Astrocyte (in vitro differentiated cells and primary cell): ENCODE data around the gene BMPER. TPM values are rescaled to one million over a fixed set of nuclear protein-coding genes. Genes with fewer than 3 reads are reported as not detected.

Experiments used
- DNase-seq: peaks from one replicate; pipeline ENCODE4 v3.0.0-alpha.2; 2010; ENCODE audit warnings: low read depth
- FAIRE-seq: peaks from 2 replicates; lab custom pipeline; 2011; peaks lifted over from hg19 to GRCh38; lab: Jason Lieb, UNC
- H2AFZ ChIP-seq: 2 replicates; pipeline ENCODE4 v1.6.0; 2012; ENCODE audit warnings: low read depth, low read length, inconsistent platforms
- H3K27ac ChIP-seq: 2 replicates; pipeline ENCODE4 v1.5.1; 2011; ENCODE audit warnings: low read depth, low read length, inconsistent platforms
- H3K27me3 ChIP-seq: 2 replicates; pipeline ENCODE4 v1.6.0; 2011; ENCODE audit warnings: low read length, inconsistent platforms; ENCODE audit not compliant: insufficient read depth
- H3K36me3 ChIP-seq: 2 replicates; pipeline ENCODE4 v1.5.1; 2011; ENCODE audit warnings: low read length, inconsistent platforms; ENCODE audit not compliant: insufficient read depth
- H3K4me1 ChIP-seq: 2 replicates; pipeline ENCODE4 v1.5.1; 2011; ENCODE audit warnings: low read length, inconsistent platforms; ENCODE audit not compliant: insufficient read depth
- H3K4me2 ChIP-seq: 2 replicates; pipeline ENCODE4 v1.6.0; 2012; ENCODE audit warnings: low read length, inconsistent platforms
- H3K4me3 ChIP-seq: 2 replicates; pipeline ENCODE4 v1.5.1; 2011; ENCODE audit warnings: low read depth, mild to moderate bottlenecking, low read length, inconsistent platforms; ENCODE audit not compliant: insufficient read depth
- H3K79me2 ChIP-seq: 2 replicates; pipeline ENCODE4 v1.6.0; 2012; ENCODE audit warnings: mild to moderate bottlenecking, low read length, inconsistent platforms; ENCODE audit not compliant: insufficient read depth
- H3K9ac ChIP-seq: 2 replicates; pipeline ENCODE4 v1.6.0; 2012; ENCODE audit warnings: mild to moderate bottlenecking, low read length, inconsistent platforms
- H3K9me3 ChIP-seq: 2 replicates; pipeline ENCODE4 v1.5.1; 2012; ENCODE audit warnings: low read depth, mild to moderate bottlenecking, low read length, inconsistent platforms; ENCODE audit not compliant: insufficient read depth
- H4K20me1 ChIP-seq: 2 replicates; pipeline ENCODE4 v1.6.0; 2012; ENCODE audit warnings: low read length, inconsistent platforms; ENCODE audit not compliant: insufficient read depth
- H3K27ac Mint-ChIP-seq: one replicate; pipeline ENCODE4 v1.8.0; 2021; ENCODE audit warnings: mild to moderate bottlenecking, mixed read lengths; ENCODE audit not compliant: unreplicated experiment
- H3K27me3 Mint-ChIP-seq: one replicate; pipeline ENCODE4 v1.8.0; 2021; ENCODE audit warnings: low read depth, mixed read lengths; ENCODE audit not compliant: unreplicated experiment
- H3K36me3 Mint-ChIP-seq: one replicate; pipeline ENCODE4 v1.8.0; 2021; ENCODE audit warnings: low read depth, mixed read lengths; ENCODE audit not compliant: unreplicated experiment
- H3K4me1 Mint-ChIP-seq: one replicate; pipeline ENCODE4 v1.8.0; 2021; ENCODE audit warnings: low read depth, mixed read lengths; ENCODE audit not compliant: unreplicated experiment
- H3K4me3 Mint-ChIP-seq: one replicate; pipeline ENCODE4 v1.8.0; 2021; ENCODE audit warnings: mild to moderate bottlenecking, moderate library complexity, mixed read lengths; ENCODE audit not compliant: unreplicated experiment
- H3K9me3 Mint-ChIP-seq: one replicate; pipeline ENCODE4 v1.8.0; 2021; ENCODE audit warnings: mild to moderate bottlenecking, mixed read lengths; ENCODE audit not compliant: unreplicated experiment
- CTCF ChIP-seq: IDR thresholded peaks from 2 replicates; pipeline ENCODE4 v1.5.1; 2011; ENCODE audit warnings: low read depth, mild to moderate bottlenecking, inconsistent platforms, low read length, moderate library complexity; ENCODE audit not compliant: insufficient read depth
- EZH2 ChIP-seq: IDR thresholded peaks from 2 replicates; pipeline ENCODE4 v1.6.1; 2012; ENCODE audit warnings: mild to moderate bottlenecking, low read length, inconsistent platforms; ENCODE audit not compliant: insufficient read depth
- total RNA-seq: library from RNA; stranded (reverse); gene quantifications from 2 replicates; pipeline ENCODE4 v1.2.1, GENCODE V29; 2021

The BMPER gene
- total RNA-seq, 1 donor from 2014 or later = 4.4 TPM

DNA sequence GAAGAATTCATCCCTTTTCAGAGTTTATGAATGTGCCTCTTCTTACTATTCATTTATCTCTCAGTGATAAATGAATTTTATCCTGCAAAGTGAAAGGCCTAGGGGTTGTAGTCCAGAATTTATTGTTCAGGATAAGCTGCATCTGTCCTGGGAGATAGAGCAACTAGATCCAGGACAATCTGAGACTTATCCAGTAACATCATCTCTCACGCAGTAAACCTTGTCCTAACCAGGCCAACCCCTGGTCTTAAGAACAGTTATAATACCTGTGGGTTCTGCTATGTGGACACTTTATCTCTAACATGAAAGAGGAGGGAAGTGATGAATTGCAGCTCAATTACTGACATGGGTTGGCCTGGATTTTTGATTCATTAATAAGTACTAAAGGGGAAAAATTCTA, 287.6 kb downstream of the BMPER start:
- Histone ChIP-seq H3K9ac (no peak overlapping the region), H3K27ac (no peak overlapping the region), H3K4me3 (no peak overlapping the region), H3K36me3 (no peaks in the 10 kb centered on the region), H3K4me2 (no peak overlapping the region), H3K79me2 (no peaks in the 10 kb centered on the region), H3K27me3 (no peaks in the 10 kb centered on the region), H3K9me3 (no peaks in the 10 kb centered on the region), H4K20me1 (no peaks in the 10 kb centered on the region), H2AFZ (no peak overlapping the region), H3K4me1 (no peaks in the 10 kb centered on the region)
- H3K9me3 Mint-ChIP-seq = peaks cover 2% of the 10 kb centered on the region
- DNase-seq (no peak), FAIRE-seq (no peak)
- no peaks in the 10 kb centered on the region for H3K36me3 Mint-ChIP-seq
- H3K27ac Mint-ChIP-seq = no peak overlapping the region
- TF ChIP-seq EZH2 (no peak), CTCF (no peak)
- no peaks in the 10 kb centered on the region for H3K4me1 Mint-ChIP-seq
- no peaks in the 10 kb centered on the region for H3K27me3 Mint-ChIP-seq
- H3K4me3 Mint-ChIP-seq = no peak overlapping the region

GRCh38 chr7:34198231-34198641, 292.9 kb downstream of the BMPER start:
- Mint-ChIP-seq H3K9me3 (peaks cover 2% of the 10 kb centered on the region), H3K4me3 (no peak overlapping the region), H3K27me3 (no peaks in the 10 kb centered on the region), H3K4me1 (no peaks in the 10 kb centered on the region), H3K27ac (no peak overlapping the region), H3K36me3 (no peaks in the 10 kb centered on the region)
- Histone ChIP-seq H3K79me2 (no peaks in the 10 kb centered on the region), H3K27ac (no peak overlapping the region), H3K4me1 (no peaks in the 10 kb centered on the region), H3K9me3 (no peaks in the 10 kb centered on the region), H2AFZ (no peak overlapping the region), H3K4me2 (no peak overlapping the region), H3K9ac (no peak overlapping the region), H3K27me3 (no peaks in the 10 kb centered on the region), H4K20me1 (no peaks in the 10 kb centered on the region), H3K4me3 (no peak overlapping the region), H3K36me3 (no peaks in the 10 kb centered on the region)
- no peak for DNase-seq
- no peak for FAIRE-seq
- TF ChIP-seq EZH2 = no peak
- TF ChIP-seq CTCF = no peak
